Measurements from ENCODE around the gene TNNT1. TPM values are rescaled to one million over a fixed set of nuclear protein-coding genes. Genes with fewer than 3 reads are reported as not detected.
"Not testable (repeated sequence)": the region's sequence is repeated elsewhere in the genome, so short reads cannot be mapped to it uniquely, and the experiment has no call there.

TNNT1 gene
- polyA plus RNA-seq, 1 donor = 10.2 TPM

DNA sequence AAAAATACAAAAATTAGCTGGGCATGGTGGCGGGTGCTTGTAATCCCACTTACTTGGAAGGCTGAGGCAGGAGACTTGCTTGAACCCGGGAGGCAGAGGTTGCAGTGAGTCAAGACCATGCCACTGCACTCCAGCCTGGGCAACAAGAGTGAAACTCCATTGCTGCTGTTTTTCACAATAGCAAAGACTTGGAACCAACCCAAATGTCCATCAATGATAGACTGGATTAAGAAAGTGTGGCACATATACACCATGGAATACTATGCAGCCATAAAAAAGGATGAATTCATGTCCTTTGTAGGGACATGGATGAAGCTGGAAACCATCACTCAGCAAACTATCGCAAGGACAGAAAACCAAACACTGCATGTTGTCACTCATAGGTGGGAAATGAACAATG lies 41.8 kb downstream of the TNNT1 start:
- whole genome bisulfite sequencing (ENCODE audit: insufficient coverage, low lambda C conversion rate) = no CpG with 5 or more reads among the region's 3 CpGs
- H3K4me3 ChIP-seq (ENCODE audit: low read length); H3K4me1 ChIP-seq (ENCODE audit: control insufficient read depth, insufficient read depth, low read length); H3K27ac ChIP-seq (ENCODE audit: low read length); H3K27me3 ChIP-seq (ENCODE audit: control insufficient read depth, insufficient read depth, low read length); H3K9me3 ChIP-seq (ENCODE audit: control insufficient read depth, low read depth, low read length); DNase-seq: not testable (repeated sequence)
- H3K36me3 ChIP-seq (ENCODE audit: control insufficient read depth, insufficient read depth, low read length) = peaks cover 42% of the 10 kb centered on the region

DNA sequence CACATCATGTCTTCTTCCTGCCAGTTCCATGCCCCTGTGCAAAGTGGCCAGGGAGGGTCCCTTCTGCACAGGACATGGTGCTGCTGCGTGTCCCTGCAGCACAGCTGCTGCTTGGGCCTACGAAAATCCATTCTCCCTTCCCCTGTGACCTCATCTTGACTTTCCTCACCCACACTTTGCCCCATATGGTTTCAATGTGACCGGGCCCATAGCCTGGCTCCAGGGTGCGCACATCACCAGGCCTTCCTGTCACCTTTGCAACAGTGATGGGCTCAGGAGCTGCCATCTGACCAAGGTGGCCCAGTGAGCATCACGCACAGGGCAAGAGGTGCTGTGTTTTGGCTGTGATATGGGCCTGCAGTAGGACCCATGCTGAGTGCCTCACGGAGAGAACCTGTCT lies 42.4 kb downstream of the TNNT1 start:
- Histone ChIP-seq H3K27me3 (ENCODE audit: control insufficient read depth, insufficient read depth, low read length) (no peaks in the 10 kb centered on the region), H3K4me3 (ENCODE audit: low read length) (no peak overlapping the region), H3K27ac (ENCODE audit: low read length) (no peak overlapping the region), H3K36me3 (ENCODE audit: control insufficient read depth, insufficient read depth, low read length) (peaks cover 41% of the 10 kb centered on the region), H3K9me3 (ENCODE audit: control insufficient read depth, low read depth, low read length) (peaks cover 5% of the 10 kb centered on the region), H3K4me1 (ENCODE audit: control insufficient read depth, insufficient read depth, low read length) (no peaks in the 10 kb centered on the region)
- no CpG with 5 or more reads among the region's 6 CpGs for WGBS (ENCODE audit: insufficient coverage, low lambda C conversion rate)
- no peak for DNase-seq

DNA sequence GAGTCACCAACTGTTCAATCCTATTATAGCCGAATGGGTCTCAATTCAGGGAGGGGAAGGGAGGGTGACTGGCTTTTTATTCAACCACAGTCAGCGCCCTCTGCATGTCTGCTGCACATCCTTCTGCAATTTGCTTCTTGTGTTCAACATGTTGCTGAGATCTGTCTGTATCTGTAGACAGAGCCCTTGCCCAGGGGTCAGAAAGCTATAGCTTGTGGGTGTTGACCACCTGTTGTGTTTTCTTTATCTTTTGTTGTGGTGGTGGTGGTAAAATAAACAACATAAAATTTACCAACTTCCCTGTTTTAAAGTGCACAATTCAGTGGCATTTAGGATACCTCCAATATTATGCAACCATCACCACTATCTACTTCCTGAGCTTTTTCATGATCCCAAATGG lies 43.8 kb downstream of the TNNT1 start:
- peaks cover 5% of the 10 kb centered on the region for H3K9me3 ChIP-seq (ENCODE audit: control insufficient read depth, low read depth, low read length)
- no peak overlapping the region for H3K4me3 ChIP-seq (ENCODE audit: low read length)
- DNase-seq = no peak
- no peaks in the 10 kb centered on the region for H3K27me3 ChIP-seq (ENCODE audit: control insufficient read depth, insufficient read depth, low read length)
- WGBS (ENCODE audit: insufficient coverage, low lambda C conversion rate) = no CpG with 5 or more reads among the region's 2 CpGs
- no peak overlapping the region for H3K27ac ChIP-seq (ENCODE audit: low read length)
- H3K36me3 ChIP-seq (ENCODE audit: control insufficient read depth, insufficient read depth, low read length) = peaks cover 41% of the 10 kb centered on the region
- H3K4me1 ChIP-seq (ENCODE audit: control insufficient read depth, insufficient read depth, low read length) = no peaks in the 10 kb centered on the region

DNA sequence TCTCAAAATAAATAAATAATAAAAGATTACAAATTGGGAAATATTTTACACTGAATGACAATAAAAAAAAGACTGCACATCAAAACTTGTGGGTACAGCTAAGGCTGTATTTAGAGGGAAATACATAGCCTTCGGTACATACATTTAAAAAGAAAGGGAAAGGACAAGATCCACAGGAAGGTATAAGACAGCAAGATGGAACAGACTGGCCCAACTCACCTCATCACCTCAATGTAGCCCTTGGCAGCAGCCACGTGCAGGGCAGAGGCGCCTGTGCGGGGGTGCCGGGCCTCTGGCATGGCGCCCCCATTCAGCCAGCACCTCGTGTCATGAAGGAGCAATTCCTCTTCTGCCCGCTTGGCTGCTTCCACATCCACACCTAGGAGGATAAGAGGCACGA lies 45.8 kb downstream of the TNNT1 start:
- H3K9me3 ChIP-seq (ENCODE audit: control insufficient read depth, low read depth, low read length) = peaks cover 5% of the 10 kb centered on the region
- no peaks in the 10 kb centered on the region for H3K27me3 ChIP-seq (ENCODE audit: control insufficient read depth, insufficient read depth, low read length)
- H3K4me1 ChIP-seq (ENCODE audit: control insufficient read depth, insufficient read depth, low read length) = no peaks in the 10 kb centered on the region
- no peak overlapping the region for H3K4me3 ChIP-seq (ENCODE audit: low read length)
- DNase-seq = no peak
- no peak overlapping the region for H3K27ac ChIP-seq (ENCODE audit: low read length)
- WGBS (ENCODE audit: insufficient coverage, low lambda C conversion rate) = no CpG with 5 or more reads among the region's 9 CpGs
- peaks cover 44% of the 10 kb centered on the region for H3K36me3 ChIP-seq (ENCODE audit: control insufficient read depth, insufficient read depth, low read length)

DNA sequence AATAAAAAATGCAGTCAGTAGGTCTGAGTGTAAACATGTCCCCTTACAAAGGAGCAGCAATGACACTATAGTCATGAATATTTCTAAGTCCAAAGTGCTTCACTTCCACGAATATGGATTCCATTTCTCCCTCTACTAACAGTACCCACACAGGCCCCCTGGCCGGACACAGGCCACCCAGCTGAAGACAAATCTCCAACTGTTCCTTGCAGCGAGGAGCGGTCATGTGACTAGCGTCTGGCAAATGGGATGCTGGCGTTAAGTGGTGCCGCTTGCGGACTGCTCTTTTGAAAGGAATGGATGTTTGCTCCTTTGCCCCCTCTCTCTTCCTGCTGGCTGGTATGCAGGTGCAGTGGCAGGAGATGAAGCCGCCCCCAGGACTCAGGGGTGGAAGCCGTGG lies 47.7 kb downstream of the TNNT1 start:
- no peaks in the 10 kb centered on the region for H3K4me1 ChIP-seq (ENCODE audit: control insufficient read depth, insufficient read depth, low read length)
- H3K36me3 ChIP-seq (ENCODE audit: control insufficient read depth, insufficient read depth, low read length) = peaks cover 43% of the 10 kb centered on the region
- DNase-seq = no peak
- H3K27me3 ChIP-seq (ENCODE audit: control insufficient read depth, insufficient read depth, low read length) = no peaks in the 10 kb centered on the region
- WGBS (ENCODE audit: insufficient coverage, low lambda C conversion rate) = 83% methylated on average over 1 of the region's 10 CpGs
- no peak overlapping the region for H3K27ac ChIP-seq (ENCODE audit: low read length)
- peaks cover 5% of the 10 kb centered on the region for H3K9me3 ChIP-seq (ENCODE audit: control insufficient read depth, low read depth, low read length)
- no peak overlapping the region for H3K4me3 ChIP-seq (ENCODE audit: low read length)

DNA sequence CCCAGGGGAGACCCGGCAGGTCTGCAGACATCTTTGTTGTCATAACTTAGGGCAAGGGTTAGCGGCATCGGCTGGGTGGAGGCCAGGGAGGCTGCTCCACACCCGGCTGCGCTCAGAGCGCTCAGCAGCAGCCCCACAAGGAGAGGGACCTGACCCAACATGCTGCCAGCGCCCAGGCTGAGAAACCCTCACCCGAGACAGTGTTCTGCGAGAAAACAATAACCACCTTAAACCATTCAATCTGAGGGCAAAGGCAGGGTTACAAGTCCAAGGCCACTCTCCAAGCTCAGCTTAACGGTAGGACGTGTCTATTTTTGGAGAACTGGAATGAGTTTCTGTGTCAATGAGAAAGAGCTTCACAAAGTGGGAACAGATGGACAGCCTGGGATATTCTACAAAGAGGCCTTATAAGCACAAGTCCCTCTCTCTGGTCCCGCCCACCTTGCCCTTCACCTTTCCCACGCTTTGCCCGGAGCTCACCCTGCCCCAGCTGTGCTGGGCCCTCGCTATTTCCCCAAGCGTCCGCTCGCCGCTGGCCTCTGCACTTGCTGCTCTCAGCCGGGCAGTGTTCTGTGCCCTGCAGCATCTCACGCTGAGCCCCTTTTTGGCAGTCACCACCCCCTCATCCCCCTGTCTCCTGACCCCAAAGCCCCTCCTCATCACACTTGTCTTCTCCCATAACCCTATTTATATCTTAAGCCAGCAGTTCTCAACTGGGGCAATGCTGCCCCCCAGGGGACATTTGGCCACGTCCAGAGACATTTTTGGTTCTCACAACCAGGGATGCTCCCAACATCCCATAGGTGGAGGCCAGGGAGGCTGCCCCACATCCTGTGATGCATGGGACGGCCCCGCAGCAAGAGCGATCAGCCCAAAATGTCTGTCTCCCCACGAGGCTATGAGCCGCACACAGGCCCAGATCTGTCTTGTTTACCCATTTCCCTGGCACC lies 49.2 kb downstream of the TNNT1 start:
- H3K27ac ChIP-seq (ENCODE audit: low read length) = no peak overlapping the region

DNA sequence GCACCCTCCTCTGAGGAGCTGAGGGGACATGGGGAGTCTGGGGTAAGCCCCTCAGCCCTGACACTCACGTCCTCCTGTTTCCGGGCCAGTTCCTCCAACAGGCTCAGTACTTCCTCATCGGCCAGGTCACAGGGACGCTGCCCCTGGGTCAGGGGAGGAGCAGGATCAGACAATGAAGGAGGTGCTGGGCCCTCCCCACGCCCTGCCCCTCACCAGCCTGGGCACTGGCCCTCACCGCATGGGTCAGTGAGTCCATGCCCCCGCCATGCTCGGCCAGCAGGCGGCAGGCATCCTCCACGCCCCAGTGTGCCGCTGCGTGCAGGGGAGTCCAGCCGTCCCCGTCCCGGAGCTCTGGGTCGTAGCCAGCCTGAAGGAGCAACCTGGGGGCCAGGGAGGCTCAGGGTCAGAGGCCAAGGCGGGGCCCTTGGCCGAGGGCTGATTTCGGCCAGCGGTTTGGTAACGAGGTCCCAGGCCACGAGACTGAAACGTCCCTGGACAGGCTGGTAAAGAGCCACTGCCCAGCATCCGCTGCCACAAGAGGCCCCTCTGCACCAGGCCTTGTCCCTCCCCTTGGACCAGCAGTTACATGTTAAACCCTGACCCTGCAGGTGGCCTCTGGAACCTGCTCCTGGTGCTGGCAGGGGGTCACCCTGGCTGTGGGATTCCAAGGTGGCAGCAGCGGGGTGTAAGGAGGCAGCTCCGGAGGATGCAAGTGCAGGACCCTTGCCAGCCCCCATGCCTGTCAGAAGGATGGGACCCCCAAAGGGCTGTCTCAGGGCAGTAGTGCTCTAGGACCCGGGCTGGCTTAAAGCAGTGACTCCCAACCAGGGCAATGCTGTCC lies 50.1 kb downstream of the TNNT1 start:
- DNase-seq = no peak
- Histone ChIP-seq H3K27ac (ENCODE audit: low read length) (no peak overlapping the region), H3K27me3 (ENCODE audit: control insufficient read depth, insufficient read depth, low read length) (no peaks in the 10 kb centered on the region), H3K4me3 (ENCODE audit: low read length) (no peak overlapping the region), H3K9me3 (ENCODE audit: control insufficient read depth, low read depth, low read length) (peaks cover 5% of the 10 kb centered on the region), H3K36me3 (ENCODE audit: control insufficient read depth, insufficient read depth, low read length) (peaks cover 60% of the 10 kb centered on the region), H3K4me1 (ENCODE audit: control insufficient read depth, insufficient read depth, low read length) (no peaks in the 10 kb centered on the region)
- no CpG with 5 or more reads among the region's 27 CpGs for WGBS (ENCODE audit: insufficient coverage, low lambda C conversion rate)

More for the DNA sequence above, 49.2 kb downstream of the TNNT1 start:
- peaks cover 53% of the 10 kb centered on the region for H3K36me3 ChIP-seq (ENCODE audit: control insufficient read depth, insufficient read depth, low read length)
- no peak overlapping the region for H3K4me3 ChIP-seq (ENCODE audit: low read length)
- H3K27me3 ChIP-seq (ENCODE audit: control insufficient read depth, insufficient read depth, low read length) = no peaks in the 10 kb centered on the region
- no peak for DNase-seq
- H3K9me3 ChIP-seq (ENCODE audit: control insufficient read depth, low read depth, low read length) = peaks cover 5% of the 10 kb centered on the region
- 100% methylated on average over 1 of the region's 27 CpGs for WGBS (ENCODE audit: insufficient coverage, low lambda C conversion rate)
- no peaks in the 10 kb centered on the region for H3K4me1 ChIP-seq (ENCODE audit: control insufficient read depth, insufficient read depth, low read length)

DNA sequence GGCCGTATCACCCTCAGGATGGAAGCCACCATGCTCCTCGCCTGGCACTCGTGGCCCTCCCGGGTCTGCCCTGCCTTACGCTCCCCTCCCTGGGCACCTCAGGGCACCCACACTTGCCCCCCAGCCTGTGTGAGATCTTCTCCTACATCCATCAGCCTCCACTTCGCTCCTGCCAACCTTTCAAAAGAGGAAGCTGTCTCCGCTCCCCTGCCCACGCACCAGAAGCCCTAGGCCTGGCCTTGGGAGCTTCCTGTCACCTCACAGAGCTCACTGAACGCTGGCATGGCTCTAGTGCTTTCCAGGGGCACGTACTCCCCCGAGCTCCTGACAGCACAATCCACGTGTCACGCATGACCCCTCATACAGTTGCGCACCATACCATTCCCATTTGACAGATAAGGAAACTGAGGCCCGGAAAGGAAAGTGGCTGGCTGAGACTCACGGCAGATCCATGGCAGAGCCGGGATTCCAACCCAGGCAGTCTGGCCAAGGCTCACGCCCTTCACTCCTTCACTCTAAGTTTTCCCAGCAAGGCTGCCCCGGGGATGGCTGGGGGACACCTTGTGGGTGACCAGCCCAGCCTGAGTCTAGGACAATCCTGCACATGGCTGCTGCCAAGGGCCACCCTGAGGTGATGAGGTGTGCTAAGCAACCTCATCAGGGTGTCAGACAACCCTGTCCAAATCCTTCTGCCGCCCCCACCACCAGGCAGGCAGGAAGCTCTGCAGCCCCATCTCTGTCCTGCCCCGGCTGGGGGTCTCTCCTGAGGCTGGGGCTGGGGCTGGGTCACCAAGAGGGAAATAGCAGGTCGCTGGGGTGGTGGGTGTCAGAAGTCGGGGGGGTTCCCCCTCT lies 50.9 kb downstream of the TNNT1 start:
- no CpG with 5 or more reads among the region's 23 CpGs for WGBS (ENCODE audit: insufficient coverage, low lambda C conversion rate)
- H3K4me3 ChIP-seq (ENCODE audit: low read length) = no peak overlapping the region
- no peak for DNase-seq
- H3K9me3 ChIP-seq (ENCODE audit: control insufficient read depth, low read depth, low read length) = peaks cover under 1% of the 10 kb centered on the region
- H3K27me3 ChIP-seq (ENCODE audit: control insufficient read depth, insufficient read depth, low read length) = no peaks in the 10 kb centered on the region
- no peak overlapping the region for H3K27ac ChIP-seq (ENCODE audit: low read length)
- H3K36me3 ChIP-seq (ENCODE audit: control insufficient read depth, insufficient read depth, low read length) = peaks cover 54% of the 10 kb centered on the region
- H3K4me1 ChIP-seq (ENCODE audit: control insufficient read depth, insufficient read depth, low read length) = no peaks in the 10 kb centered on the region

DNA sequence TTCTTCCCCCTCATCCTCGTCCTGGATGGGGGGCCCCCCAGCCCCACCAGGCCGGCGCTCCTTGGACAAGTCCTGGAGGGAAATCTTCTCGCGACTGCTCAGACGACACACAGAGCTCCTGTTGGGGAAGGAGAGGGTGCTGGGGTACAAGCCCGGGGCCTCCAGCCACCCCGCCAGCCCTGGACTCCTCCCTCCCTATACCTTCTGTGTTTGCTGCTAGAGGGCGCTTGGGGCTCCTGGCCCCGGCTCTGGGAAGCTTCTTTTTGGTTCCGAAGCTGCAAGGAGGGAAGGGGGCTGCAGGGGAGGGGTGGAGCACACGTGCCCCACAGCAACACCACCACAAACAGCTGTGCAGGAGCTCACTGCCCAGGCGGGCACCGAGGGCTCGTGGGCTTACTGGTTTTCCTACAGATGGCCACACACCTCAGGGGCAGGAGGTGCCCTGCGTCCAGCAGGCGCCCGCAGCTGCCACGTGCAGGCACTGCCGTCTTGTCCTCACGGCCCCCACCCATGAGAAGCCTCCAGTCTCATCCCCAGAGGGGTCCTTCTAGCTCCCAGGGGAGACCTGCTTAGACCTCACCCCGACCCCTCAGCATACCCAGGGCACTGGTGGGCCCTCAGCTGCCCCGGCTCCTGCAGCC lies 52.8 kb downstream of the TNNT1 start:
- no peak for DNase-seq
- H3K27ac ChIP-seq (ENCODE audit: low read length) = no peak overlapping the region
- H3K9me3 ChIP-seq (ENCODE audit: control insufficient read depth, low read depth, low read length) = no peaks in the 10 kb centered on the region
- WGBS (ENCODE audit: insufficient coverage, low lambda C conversion rate) = no CpG with 5 or more reads among the region's 23 CpGs
- H3K4me1 ChIP-seq (ENCODE audit: control insufficient read depth, insufficient read depth, low read length) = no peaks in the 10 kb centered on the region
- H3K27me3 ChIP-seq (ENCODE audit: control insufficient read depth, insufficient read depth, low read length) = no peaks in the 10 kb centered on the region
- H3K36me3 ChIP-seq (ENCODE audit: control insufficient read depth, insufficient read depth, low read length) = peaks cover 55% of the 10 kb centered on the region
- H3K4me3 ChIP-seq (ENCODE audit: low read length) = no peak overlapping the region

All from large intestine (tissue), 3 donors.